SIG-M5 treated with dmso at 0.1 percent for 504 hours (cell line): ENCODE measurements around the gene DNAL4.

ENCODE experiments used
- DNase-seq: peaks from one replicate; lab custom pipeline; 2025; ENCODE audit not compliant: unreplicated experiment; lab: John Stamatoyannopoulos, UW

DNAL4 gene, protein sequence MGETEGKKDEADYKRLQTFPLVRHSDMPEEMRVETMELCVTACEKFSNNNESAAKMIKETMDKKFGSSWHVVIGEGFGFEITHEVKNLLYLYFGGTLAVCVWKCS

DNA sequence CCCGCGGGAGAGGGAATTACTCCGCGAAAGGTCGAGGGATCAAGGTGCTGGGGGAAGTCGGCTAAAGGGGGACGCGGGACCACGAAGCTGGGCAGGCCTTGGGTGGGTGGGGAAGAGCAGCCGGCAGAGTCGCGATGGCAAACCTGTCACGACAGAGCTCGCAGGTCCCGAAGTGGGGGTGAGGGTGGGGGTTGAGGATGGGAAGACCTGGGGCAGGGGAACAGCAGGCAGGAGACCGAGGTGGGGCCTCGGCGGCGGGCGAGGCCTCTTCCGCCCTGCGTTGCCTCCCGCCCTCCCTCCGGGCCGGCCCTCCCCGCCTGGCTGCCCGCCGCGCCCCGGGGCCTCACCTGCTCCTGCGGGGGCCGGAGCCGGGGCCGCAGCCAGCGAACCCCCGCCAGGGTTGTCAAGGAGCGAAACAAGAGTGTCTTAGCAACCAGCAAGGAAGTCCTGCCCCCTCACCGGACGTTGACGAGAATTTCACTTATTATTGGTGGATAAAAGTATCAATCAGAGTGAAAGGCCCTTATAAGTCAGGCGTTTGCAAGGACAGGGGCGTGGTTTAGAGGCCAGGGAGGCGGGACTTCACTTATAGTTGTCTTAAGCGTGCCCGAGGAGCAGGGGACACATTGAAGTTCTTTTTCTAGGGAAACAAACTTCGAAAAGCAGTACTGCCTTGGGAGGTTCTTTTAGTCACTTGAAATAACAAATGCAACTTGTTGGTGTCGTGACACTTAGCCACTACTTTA lies at the start of gene DNAL4:
DNAL4 (minus strand) TSS at position 423 of the 746 bp plus-strand sequence. CDS start 11,412 bp downstream, outside the sequence.
- peak; percentile 97 for DNase-seq

DNA sequence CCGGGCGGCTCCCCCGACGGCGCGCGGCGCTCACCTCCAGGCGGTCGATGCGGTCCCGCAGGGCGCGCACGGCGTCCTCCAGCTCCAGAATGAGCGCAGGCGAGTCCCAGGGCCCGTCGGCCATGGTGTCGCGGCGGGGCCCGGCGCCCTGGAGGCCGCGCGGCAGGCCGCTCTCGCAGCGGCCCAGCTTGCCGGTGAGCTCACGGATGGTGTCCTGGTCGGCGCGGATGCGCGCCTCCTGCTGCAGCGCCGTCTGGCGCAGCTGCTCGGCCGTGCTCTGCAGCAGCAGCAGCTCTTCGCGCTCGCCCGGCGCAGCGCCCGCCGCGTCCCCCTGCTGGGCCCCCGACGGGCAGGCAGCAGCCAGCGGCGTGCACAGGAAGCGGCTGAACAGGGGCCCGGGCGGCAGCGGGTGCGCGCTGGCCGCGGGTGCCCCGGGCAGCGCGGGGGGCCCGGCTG lies 49.3 kb upstream of the DNAL4 start:
- DNase-seq = peak; percentile 38

DNA sequence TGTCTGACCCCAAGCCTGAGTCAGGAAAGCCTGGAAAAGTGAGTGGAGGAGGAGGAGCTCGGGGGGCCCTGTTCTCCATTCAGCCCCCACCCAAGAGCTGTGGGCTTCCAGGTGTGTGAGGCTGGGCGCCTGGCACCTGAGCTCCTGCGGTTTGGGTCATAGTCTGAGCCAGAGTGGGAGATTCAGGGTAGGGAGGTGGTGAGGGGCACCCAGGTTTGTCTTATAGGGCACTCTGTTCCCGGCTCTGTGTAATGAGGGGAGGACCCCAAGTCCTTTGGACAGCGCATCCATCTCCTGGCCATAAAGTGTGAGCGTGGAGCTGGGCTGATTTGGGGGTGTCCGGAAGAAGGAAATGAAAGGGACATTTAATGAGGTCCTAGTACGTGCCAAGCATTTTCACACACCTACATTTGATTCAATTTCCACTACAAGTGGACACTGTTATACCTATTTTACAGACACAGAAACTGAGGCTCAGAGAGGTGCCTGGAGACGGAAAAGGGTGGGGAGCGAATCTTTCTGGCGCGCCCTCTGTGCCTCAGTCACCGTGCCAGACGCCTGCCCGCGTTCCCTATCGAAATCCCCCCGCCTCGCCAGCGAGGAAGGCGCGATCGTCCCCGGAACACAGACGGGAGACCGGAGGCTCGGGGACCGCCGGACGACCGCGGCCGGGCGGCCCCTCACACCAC lies 48.7 kb upstream of the DNAL4 start:
- no peak for DNase-seq

DNA sequence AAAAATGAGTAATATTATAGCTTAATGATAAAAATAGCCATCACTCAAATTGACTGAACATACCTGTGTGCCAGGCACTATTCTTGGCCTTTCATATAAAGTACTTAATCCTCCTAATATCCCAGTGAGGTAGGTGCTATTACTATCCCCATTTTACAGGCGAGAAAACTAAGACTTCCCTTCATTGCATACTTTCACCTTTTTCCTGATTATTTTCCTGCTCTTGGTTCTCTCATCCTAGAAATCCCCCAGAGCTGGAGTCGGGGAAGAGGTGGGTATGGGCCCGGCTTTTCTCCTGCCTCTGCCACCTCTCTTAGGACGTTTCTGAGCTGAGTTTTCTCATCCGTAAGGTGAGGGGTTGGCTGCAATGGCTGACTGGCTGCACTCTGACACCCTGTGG lies 47.7 kb upstream of the DNAL4 start:
- DNase-seq = no peak

DNA sequence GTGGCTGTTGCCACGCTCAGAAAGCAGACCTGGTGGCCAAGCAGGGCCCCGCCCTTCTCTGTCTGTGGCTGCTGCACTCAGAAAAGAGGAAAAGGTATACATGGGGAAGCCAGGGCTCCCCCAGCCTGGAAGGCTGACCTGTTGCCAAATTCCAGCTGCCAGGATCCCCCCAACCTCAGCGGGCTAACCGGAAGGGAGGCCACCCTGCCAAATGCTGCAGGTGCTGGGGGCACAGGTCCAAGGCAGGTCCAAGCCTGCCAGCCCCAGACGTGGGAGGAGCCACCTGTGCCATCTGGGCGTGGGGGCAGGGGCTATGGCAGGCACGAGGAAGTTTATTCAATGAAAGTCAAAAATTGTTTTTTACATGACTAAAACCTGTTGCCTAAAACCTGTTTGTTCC lies 47.3 kb upstream of the DNAL4 start:
- DNase-seq = no peak

DNA sequence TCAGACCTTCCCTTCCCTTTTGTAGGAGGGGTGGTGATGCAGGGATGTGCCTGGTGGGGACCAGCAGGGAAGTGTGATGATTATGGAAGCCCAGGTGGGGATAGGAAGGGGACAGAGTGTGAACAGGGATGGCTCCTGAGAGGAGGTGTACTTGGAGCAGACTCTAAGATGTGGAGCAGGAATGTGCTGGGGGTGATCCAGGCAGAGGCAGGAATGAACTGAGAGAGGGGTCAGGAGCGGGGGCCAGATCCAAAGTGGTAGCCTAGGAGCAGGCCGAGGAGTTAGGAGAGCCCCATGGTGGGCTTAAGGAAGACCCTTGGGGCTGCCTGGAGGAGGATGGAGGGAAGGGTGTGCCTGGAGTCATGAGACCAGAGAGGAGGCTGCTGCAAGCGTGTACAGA lies 46.2 kb upstream of the DNAL4 start:
- DNase-seq = no peak

DNA sequence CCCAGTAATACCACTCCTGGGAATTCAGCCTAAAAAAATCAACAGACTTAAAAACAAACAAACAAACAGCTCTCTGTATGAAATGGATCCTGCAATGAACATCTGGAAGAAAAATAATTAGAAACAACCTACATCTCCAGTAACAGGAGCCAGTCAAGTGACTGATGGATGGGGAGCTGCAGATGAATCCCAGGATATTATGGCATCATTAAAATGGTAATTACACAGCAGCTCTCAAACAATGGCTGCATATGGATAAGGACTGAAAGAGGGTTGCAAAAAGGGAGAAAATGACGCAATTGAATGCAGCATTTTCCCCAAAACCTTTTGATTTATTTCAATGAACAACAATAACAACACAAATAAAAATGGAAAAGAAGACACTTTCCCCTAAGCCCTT lies 45.7 kb upstream of the DNAL4 start:
- DNase-seq = no peak

DNA sequence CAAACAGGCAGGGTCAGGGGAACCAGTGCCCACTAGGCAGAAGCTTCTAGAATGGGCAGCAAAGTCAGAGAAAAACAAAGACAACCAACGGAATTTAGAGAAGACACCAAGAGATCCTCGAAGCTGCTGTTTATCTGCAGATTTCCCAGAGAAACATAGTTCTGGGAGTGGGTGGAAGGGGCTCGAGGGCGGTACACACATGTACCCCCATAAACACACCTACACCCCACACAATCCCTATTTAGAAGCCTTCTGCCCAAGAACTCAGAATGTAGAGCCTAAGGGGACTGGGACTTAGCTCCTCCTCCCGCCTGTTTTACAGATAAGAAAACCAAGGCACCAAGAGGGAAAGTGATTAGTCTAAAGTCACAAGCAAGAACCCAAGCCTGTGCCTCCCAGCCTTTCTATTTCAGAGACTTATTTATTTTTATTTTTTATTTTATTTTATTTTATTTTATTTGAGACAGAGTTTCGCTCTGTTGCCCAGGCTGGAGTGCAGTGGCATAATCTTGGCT lies 43.5 kb upstream of the DNAL4 start:
- DNase-seq = no peak

DNA sequence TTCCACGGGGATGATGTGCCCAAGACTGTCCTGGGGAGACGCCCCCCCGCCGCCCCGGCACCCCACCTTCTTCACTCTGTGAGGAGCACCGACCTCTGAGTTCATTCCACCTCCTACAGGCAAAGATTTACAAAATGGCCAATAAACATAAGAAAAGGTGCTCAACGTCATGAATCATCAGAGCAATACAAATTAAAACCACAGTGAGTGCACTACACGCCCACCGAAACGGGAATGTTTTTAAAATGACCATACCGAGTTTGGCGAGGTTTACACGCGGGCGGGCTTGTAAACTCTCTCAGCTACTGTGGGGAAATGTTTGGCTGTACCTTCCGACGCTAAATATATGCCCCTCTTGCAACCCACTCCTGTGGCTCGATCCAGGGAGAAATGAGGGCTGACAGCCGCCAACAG lies 42.0 kb upstream of the DNAL4 start:
- DNase-seq = no peak

DNA sequence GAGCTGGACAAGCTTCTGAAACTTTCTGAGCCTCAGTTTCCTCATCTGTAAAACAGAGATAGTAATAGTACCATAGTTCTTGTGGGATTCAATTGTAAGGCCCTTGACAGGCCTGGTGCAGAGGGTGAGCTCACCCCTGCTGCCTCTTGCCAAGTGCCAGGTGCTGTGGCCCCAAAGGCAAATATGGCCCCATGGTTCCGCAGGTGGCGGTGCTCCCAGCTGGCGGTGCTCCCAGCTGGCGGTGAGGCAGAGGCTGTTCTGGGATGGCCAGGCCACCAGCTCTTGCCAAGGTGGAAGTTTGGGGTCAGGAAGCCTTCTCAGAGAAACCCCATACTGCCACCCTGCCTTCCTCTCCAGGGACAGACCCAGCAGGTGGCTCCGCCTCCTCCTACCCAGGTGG lies 41.0 kb upstream of the DNAL4 start:
- no peak for DNase-seq

DNA sequence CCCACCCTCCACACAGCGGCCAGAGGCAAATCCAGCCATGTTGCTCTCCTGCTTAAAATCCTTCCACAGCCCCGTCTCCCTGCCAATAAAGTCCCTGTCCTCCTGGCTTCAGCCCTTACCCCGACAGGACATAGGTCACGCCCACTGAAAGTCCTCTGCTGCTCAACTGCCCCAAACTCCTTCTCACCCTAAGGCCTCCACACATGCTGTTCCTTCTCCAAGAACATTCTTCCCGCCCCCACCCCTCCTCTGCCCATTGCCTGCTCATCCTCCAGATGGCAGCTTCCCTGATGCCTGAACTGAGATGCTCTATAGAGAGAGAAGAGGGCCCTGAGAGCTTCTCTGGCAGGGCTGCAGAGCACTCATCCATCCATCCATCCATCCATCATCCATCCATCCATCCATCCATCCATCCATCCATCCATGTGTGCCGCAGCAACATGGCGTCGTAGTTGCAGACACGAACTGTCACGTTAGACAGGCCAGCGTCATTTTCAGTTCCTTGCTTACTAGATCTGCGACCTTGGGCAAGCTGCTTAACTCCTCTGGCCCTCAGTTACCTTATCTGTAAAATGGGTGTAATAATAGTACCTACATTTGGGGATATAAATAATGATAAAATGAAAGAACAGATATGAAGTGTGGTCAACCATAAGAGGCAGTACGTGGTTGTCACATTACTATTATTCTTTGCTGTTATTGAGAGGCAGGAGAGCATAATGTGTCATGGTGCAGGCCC lies 40.4 kb upstream of the DNAL4 start:
- no peak for DNase-seq

DNA sequence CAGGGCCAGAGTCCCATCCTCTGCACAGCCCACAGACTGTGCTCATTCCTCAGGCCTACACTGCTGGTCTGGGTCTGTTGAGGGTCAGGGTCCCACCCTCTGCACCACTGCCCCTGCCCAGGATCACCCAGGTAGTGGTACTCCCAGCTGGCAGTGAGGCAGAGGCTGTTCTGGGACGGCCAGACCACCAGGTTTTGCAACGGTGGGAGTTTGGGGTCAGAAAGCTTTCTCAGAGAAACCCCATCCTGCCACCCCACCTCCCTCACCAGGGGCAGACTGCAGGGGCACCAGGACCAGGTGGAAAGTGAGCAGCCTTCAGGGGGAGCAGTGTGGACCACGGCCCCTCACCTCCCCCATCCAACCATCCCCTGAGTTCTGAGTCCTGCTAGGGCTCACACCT lies 39.1 kb upstream of the DNAL4 start:
- no peak for DNase-seq

DNA sequence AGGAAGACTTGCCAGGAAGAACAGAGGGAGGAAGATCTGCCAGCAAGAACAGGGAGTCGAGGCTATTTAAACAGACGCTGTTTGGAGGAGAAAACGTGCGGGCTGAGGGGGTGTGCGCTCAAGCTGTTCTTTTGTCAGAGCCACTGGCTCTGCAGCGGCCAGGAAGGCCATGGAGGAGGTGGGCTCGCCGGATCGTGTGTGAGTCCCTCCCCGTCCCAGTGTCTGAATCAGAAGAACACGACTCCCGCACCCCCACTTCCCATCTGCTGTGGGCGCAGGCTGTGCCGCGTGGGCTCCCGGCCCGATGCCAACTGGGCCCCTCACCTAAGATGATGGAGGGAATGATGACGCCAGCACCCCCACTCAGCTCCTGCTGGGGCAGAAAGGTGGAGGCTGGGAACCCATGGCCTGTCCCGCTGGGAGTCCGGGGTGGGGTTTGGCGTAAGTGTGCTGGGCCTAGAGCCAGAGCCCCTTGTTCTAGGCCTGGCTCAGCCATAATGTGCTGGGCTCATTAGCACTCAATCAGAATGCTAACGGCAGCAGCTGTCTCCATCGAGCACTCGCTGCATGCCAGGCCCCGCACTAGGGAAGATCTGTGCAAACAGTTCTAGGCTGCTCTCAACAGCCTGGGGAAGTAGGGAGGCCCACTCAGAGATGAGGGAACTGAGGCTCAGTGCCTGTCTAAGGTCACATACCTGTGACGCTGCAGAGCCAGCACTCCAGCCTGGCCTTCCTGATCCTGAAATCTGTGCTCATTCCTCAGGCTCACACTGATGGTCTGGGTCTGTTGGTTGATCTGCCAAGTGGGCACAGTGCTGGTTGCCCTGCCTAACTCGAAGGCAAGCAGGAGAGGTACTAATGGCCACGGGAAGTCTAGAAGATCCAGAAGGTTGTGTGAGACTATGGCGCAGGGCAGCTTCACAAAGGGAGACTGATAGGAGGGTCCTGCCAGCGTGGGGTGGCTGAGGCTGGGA lies 38.3 kb upstream of the DNAL4 start:
- no peak for DNase-seq

DNA sequence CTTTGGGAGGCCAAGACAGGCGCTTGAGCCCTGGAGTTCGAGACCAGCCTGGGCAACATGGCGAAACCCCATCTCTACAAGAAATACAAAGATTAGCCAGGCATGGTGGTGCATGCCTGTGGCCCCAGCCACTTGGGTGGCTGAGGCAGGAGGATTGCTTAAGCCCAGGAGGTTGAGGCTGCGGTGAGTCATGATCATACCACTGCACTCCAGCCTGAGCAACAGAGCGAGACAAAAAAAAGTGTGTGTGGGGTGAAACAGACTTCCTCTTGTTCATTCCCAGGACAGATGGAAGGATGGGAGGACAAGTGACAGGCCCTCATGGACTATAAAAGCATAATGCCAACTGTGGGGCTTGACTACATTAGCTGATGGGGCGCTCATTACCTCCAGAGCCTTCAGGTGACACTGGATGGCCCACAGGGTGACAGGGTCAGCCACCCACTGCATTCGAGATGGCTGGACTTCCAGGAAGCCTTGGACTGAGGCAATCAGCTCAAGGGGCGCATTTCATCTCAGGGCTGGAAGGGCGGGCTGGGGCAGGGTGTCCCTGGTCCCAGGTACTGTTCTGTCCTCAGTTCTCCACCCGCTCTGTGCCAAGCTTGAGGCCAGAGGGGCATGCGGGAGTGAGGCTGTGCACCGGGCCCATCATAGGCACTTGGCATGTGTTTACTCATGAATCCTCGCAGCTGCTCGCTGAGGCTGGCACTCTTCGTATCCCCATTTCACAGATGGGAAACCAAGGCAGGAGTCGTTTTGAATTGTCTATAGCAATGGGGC lies 37.4 kb upstream of the DNAL4 start:
- peak; percentile 64 for DNase-seq

DNA sequence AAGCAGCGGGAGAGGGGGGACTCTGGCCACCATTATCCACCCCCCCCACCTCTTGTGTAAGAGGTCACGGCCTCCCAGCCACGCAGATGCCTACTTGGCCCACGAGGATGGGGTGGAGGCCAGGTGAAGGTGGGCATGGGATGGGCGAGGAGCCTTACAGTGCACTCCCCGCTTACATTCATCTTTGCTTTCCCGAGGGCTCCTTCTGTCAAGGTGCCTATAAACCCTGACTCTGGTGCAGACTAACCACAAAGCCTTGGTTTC lies 36.8 kb upstream of the DNAL4 start:
- DNase-seq = no peak

DNA sequence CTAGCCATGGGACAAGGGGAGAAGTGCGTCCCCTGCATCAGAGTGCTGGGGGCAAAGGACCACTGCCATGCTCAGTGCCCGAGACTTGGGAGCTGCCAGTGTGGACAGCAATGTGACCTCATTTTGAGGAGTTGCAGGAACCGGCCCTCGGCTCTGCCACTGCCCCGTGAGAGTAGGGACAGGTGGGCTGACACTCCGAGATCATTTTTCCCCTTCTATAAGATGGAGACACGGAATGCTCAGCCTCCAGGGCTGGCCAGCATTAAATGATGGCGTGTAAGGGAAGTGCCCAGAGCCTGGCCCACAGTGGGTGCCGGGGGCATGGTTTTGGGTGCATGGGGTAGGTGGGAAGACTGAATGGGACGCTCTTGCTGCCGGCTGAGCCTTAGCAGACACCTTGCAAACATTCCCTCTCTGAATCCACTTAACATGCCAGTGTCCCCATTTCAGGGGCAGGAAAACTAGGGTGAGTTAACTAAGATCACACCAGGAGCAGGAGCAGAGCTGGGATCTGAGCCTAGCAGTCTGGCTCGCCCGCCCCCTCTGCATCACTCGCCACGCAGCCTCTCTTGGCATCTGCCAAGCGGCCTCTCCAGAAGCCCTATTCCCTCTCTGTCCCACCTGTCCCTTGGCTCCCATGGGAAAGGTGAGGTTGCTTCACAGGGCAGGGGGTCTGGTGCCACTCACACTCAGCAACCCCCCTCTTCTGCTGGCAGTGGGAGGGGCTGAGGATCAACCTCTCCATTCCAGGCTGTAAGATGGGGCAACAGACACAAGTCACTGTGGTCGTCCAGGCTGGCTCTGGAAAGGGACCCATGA lies 36.3 kb upstream of the DNAL4 start:
- DNase-seq = no peak

DNA sequence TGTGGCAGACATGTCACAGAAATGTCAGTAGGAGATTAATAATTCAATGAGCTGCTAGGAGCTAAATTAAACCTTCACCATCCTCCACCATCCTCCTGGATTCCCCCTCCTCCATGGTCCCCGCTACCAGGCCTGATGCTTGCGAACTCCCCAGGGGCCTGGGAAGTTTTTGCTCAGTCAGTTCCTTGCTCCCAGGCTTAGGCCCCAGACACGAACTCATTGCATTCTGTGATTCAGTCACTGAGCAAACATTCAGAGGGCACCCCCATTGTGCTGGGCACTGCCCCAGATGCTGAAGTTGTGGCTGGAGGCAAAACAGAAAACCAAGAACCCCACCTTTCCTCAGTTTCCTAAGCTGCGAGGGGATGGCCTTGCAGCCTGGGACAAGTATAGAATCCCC lies 35.5 kb upstream of the DNAL4 start:
- DNase-seq = no peak

DNA sequence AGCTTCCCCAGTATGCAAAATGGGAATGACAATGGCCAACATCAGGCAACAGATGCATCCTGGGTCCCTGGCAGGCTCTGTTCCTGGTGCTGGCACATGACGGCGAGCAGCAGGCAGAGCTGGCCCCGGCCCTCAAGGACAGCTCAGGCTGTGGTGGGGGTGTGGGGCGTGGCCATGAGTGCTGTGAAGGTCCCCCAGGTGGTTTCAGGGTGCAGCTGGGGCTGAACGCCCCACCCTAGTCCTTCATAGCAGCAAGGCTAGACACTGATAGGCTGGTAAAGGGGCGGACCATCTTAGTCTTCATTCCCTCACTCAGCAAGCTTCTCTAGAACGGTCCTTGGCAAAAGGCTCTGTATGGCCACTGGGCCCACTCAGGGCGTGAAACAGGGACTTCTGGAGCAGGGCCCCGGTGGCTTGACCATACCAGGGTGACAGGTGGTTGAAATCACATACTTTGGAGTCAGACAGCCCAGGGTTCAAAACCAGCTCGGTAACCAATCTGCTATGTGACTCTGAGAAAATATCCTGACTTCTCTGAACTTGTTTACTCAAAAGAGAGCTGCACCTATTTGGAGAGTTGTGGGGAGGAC lies 34.8 kb upstream of the DNAL4 start:
- DNase-seq = no peak

DNA sequence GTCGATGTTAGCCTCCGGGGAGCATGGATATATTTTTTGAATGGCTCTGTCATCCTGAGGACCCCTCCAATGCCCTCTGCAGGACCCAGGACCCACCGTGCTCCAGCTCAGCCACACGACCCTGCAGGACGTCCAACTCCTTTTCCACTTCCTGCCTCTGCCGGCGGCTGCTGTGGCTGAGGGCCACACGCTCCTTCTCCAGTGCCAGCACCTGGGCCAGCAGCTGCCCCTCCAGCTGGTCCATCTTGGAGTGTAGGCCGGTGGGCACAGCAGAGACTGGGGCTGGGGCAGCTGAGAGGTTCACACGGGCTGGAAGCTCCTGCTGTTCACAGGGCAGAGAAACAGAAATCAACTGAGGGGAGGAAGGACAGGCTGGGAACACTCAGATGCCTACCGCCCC lies 34.2 kb upstream of the DNAL4 start:
- no peak for DNase-seq
